Activated CD8-positive, alpha-beta T cell treated with anti-CD3 and anti-CD28 coated beads for 36 hours (primary cell): ENCODE measurements around the gene STX2. TPM values are rescaled to one million over a fixed set of nuclear protein-coding genes. Genes with fewer than 3 reads are reported as not detected.

Experiments used
- ATAC-seq: fragments of 200-7000 bp; cut with Tn5 transposase; one replicate; pipeline ENCODE4 v1.10.0; 2021; ENCODE audit warnings: mild to moderate bottlenecking, moderate library complexity
- CTCF ChIA-PET: fragments of 350-600 bp; sonication (Branson Sonifier 250); formaldehyde crosslinking; loops from one replicate; lab custom pipeline; 2021; ENCODE audit warnings: antibody characterized with exemption; lab: Charles Lee
- POLR2A ChIA-PET: fragments of 350-600 bp; sonication (Branson Sonifier 250); formaldehyde crosslinking; loops from one replicate; lab custom pipeline; 2021; ENCODE audit warnings: antibody characterized with exemption; lab: Charles Lee
- DNase-seq: peaks from one replicate; pipeline ENCODE4 v3.0.0-alpha.2; 2020
- H3K27ac Mint-ChIP-seq: one replicate; pipeline ENCODE4 v1.8.0; 2021; ENCODE audit warnings: mild to moderate bottlenecking, mixed read lengths
- H3K27me3 Mint-ChIP-seq: one replicate; pipeline ENCODE4 v1.8.0; 2021; ENCODE audit warnings: mixed read lengths
- H3K36me3 Mint-ChIP-seq: one replicate; pipeline ENCODE4 v1.8.0; 2021; ENCODE audit warnings: low read depth, mixed read lengths
- H3K4me1 Mint-ChIP-seq: one replicate; pipeline ENCODE4 v1.8.0; 2021; ENCODE audit warnings: low read depth, mixed read lengths
- H3K4me3 Mint-ChIP-seq: one replicate; pipeline ENCODE4 v1.8.0; 2021; ENCODE audit warnings: mild to moderate bottlenecking, moderate library complexity, mixed read lengths
- H3K9me3 Mint-ChIP-seq: one replicate; pipeline ENCODE4 v1.8.0; 2021; ENCODE audit warnings: mixed read lengths
- intact Hi-C: fragments of 100-400 bp; cut with micrococcal nuclease; formaldehyde crosslinking; loops from one replicate; pipeline ENCODE4 v1.10.0; 2022
- total RNA-seq, 2 experiments: library from RNA; stranded (reverse); gene quantifications; one replicate each; pipeline ENCODE4 v1.2.3, GENCODE V29; 2021
- TF ChIP-seq, protein P1 (sequence below): fragments of 200-600 bp; IDR thresholded peaks from one replicate; pipeline ENCODE4 v1.8.0; 2022; ENCODE audit warnings: antibody characterized with exemption, mild to moderate bottlenecking

The STX2 gene
- total RNA-seq, 2 experiments from 2014 or later: 11.8 to 12.4 TPM

DNA sequence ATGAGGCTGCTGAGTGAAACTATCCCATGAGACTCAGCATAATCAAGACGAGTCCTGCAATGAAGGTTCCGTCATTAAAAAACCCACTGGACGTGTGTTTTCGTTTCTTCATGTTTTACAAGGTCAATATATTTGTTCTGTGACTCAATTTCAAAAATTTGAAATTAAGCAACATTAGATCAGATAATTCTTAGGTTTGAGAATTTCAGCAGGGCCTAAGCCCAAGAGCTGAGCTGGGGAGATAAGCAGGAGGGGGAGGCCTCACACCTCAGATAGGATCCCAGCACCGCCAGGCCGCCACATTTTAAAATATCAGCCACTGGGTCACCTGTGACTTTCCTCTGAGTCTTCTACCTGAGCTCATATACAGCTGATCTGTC, 13.3 kb downstream of the STX2 start:
- peaks cover 19% of the 10 kb centered on the region for H3K36me3 Mint-ChIP-seq
- TF ChIP-seq, protein P1, sequence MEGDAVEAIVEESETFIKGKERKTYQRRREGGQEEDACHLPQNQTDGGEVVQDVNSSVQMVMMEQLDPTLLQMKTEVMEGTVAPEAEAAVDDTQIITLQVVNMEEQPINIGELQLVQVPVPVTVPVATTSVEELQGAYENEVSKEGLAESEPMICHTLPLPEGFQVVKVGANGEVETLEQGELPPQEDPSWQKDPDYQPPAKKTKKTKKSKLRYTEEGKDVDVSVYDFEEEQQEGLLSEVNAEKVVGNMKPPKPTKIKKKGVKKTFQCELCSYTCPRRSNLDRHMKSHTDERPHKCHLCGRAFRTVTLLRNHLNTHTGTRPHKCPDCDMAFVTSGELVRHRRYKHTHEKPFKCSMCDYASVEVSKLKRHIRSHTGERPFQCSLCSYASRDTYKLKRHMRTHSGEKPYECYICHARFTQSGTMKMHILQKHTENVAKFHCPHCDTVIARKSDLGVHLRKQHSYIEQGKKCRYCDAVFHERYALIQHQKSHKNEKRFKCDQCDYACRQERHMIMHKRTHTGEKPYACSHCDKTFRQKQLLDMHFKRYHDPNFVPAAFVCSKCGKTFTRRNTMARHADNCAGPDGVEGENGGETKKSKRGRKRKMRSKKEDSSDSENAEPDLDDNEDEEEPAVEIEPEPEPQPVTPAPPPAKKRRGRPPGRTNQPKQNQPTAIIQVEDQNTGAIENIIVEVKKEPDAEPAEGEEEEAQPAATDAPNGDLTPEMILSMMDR: no peak
- no peaks in the 10 kb centered on the region for H3K27me3 Mint-ChIP-seq
- intact Hi-C loops: no loop called here
- ATAC-seq: no peak
- H3K9me3 Mint-ChIP-seq: no peaks in the 10 kb centered on the region
- H3K4me1 Mint-ChIP-seq: peaks cover 23% of the 10 kb centered on the region
- no peak for DNase-seq
- H3K4me3 Mint-ChIP-seq: no peak overlapping the region
- peak overlapping the region; percentile 48 for H3K27ac Mint-ChIP-seq
- ChIA-PET POLR2A (interaction anchor here (1.4 to 2.0 kb wide), 2 partner anchors 13 to 45 kb away, joined by 4 to 5 read pairs; no protein-coding TSS in a partner anchor), CTCF (interaction anchor here (1.2 to 4.1 kb wide), 9 partner anchors 10 to 306 kb away, joined by 5 to 38 read pairs (median 16); no protein-coding TSS in a partner anchor)

DNA sequence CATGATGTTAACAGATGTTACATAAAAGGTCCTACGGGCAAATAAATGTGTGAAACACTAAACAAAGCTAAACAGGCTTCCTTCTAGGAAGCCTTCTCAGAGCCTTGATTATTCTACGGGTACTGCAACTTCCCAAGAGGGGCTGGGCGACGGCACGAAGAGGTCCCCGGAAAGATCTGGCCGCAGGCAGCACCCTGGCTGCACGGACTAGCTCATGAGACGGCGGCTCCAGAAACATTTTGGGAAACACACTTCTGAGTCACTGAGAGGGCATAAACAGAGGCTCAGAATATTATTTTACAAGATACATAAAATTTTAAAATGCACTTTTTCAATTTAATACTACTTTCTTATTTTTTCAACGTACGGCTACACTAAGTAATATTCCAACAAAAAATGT, 19.4 kb downstream of the STX2 start:
- Mint-ChIP-seq H3K27me3 (no peaks in the 10 kb centered on the region), H3K36me3 (peaks cover 13% of the 10 kb centered on the region), H3K9me3 (no peaks in the 10 kb centered on the region), H3K4me3 (peak overlapping the region; percentile 29), H3K27ac (no peak overlapping the region), H3K4me1 (peaks cover 9% of the 10 kb centered on the region)
- DNase-seq (no peak), ATAC-seq (no peak)
- CTCF ChIA-PET: interaction anchor here (0.7 to 2.8 kb wide), 10 partner anchors 8 to 72 kb away, joined by 3 to 20 read pairs (median 4); no protein-coding TSS in a partner anchor
- TF ChIP-seq, protein P1: no peak
- POLR2A ChIA-PET: no interaction called here
- intact Hi-C loops: loop anchor here (2.0 kb wide), 1 partner anchor 55 kb away; no protein-coding TSS in a partner anchor

DNA sequence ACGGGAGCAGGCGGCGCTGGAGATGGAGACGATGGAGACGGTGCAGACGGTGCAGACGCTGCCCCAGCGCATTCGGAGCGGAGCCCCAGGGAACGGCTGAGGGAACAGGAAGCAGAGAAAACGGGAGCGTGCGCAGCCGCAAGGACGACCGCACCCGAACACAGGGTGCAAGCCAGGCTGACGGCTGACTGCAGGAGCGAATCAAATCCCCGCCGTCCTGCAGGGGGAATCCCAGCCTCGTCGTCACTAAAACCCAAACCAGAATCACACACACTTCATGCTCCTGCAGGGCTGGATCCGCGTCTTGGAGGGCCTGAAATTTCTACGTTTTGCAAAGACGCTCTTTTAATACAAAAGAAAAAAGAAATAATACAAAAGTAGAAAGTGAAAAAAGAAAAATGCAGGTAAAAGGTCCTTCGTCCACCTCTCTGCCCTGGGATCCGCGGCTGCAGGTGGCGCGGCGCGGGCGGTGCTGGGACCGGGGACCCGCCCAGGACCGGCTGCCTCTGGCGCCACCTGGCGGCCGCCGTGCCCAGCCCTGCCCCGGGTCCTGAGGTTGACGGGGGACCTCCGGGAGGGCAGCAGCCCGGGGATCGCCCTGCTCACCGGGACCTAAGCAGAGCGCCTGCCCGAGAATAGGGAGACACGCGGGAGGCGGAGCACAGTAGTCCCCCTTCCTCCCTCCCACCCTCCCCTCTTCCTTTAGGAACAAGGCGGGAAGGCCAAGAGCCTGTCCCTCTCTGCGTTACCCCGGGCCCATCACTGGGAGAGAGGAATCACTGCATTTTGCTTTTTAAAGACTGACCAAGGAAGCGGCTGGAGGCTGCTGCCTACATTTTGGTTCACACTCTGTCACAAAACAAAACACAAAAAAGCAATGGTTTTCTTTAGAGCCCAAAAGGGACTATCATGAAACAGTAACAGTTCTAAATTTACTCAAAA, 20.1 kb downstream of the STX2 start:
- Mint-ChIP-seq H3K27ac (no peak overlapping the region), H3K4me3 (peak overlapping the region; percentile 74), H3K9me3 (no peaks in the 10 kb centered on the region), H3K27me3 (no peaks in the 10 kb centered on the region), H3K4me1 (peaks cover 9% of the 10 kb centered on the region), H3K36me3 (peaks cover 15% of the 10 kb centered on the region)
- ATAC-seq: peak; percentile 94
- intact Hi-C loops: loop anchor here (2.0 kb wide), 1 partner anchor 54 kb away; no protein-coding TSS in a partner anchor
- CTCF ChIA-PET: interaction anchor here (0.9 to 2.8 kb wide), 8 partner anchors 9 to 63 kb away, joined by 3 to 20 read pairs (median 5); no protein-coding TSS in a partner anchor
- TF ChIP-seq, protein P1: peak; percentile 98
- POLR2A ChIA-PET: no interaction called here
- DNase-seq: peak; percentile 81

DNA sequence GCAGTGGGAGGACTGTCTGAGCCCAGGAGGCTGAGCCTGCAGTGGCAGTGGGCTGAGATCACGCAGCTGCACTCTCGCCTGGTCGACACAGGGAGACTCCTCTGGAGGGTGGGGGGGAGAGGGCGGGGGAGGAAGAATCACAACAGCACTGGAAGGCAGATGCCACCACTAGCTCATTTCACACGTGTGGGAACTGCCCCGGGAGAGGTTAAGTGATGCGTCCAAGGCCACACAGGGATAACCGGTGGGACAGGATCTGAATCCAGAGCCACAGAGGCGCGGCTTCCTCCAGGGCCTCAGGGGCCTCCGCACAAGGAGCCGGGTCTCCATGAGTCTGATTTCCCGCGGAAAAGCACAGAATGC, 20.8 kb downstream of the STX2 start:
- Mint-ChIP-seq H3K9me3 (no peaks in the 10 kb centered on the region), H3K4me1 (peaks cover 9% of the 10 kb centered on the region), H3K36me3 (peaks cover 16% of the 10 kb centered on the region), H3K27me3 (no peaks in the 10 kb centered on the region), H3K4me3 (peak overlapping the region; percentile 74), H3K27ac (no peak overlapping the region)
- POLR2A ChIA-PET: no interaction called here
- peak; percentile 7 for ATAC-seq
- DNase-seq: peak; percentile 12
- TF ChIP-seq, protein P1: no peak
- intact Hi-C loops: loop anchor here (2.0 kb wide), 1 partner anchor 53 kb away; no protein-coding TSS in a partner anchor
- CTCF ChIA-PET: interaction anchor here (0.6 to 4.9 kb wide), 5 partner anchors 7 to 423 kb away, joined by 3 to 29 read pairs (median 3); no protein-coding TSS in a partner anchor
